HepG2 (cell line): ENCODE results near the gene NYNRIN. TPM values are rescaled to one million over a fixed set of nuclear protein-coding genes. Genes with fewer than 3 reads are reported as not detected.
A peak's percentile ranks its signal among the peaks of the same experiment; 100 is the strongest.

Experiments used
- CBX5 ChIP-seq: sonication (generic); formaldehyde crosslinking; IDR thresholded peaks from 2 replicates; pipeline ENCODE4 v1.4.0; 2020; ENCODE audit warnings: missing genetic modification reagents, borderline replicate concordance
- CHD2 ChIP-seq: IDR thresholded peaks from 2 replicates; pipeline ENCODE4 v1.6.1; 2011; ENCODE audit warnings: low read depth, low read length, improper control_type of control experiment
- FOSL1 ChIP-seq: sonication (generic); formaldehyde crosslinking; IDR thresholded peaks from 2 replicates; pipeline ENCODE4 v1.9.0; 2021; ENCODE audit warnings: missing genetic modification reagents, borderline replicate concordance
- FOXO1 ChIP-seq: sonication (generic); formaldehyde crosslinking; IDR thresholded peaks from 2 replicates; pipeline ENCODE4 v1.4.0; 2020; ENCODE audit warnings: missing genetic modification reagents
- GABPB1 ChIP-seq: IDR thresholded peaks from 2 replicates; pipeline ENCODE4 v1.6.1; 2016; ENCODE audit warnings: mild to moderate bottlenecking, missing genetic modification reagents, moderate library complexity, missing compliant biosample characterization
- HNRNPH1 ChIP-seq: fragments of 200-400 bp; formaldehyde crosslinking; optimal IDR thresholded peaks from 2 replicates; pipeline ENCODE3; 2017; ENCODE audit warnings: mild to moderate bottlenecking, low read depth, low read length
- MLLT10 ChIP-seq: sonication (generic); formaldehyde crosslinking; IDR thresholded peaks from 2 replicates; pipeline ENCODE4 v1.4.0; 2020; ENCODE audit warnings: missing genetic modification reagents
- NFKBIZ ChIP-seq: IDR thresholded peaks from 2 replicates; pipeline ENCODE4 v1.6.1; 2018; ENCODE audit warnings: missing genetic modification reagents, missing compliant biosample characterization
- PAF1 ChIP-seq: IDR thresholded peaks from 2 replicates; pipeline ENCODE4 v1.6.1; 2016; ENCODE audit warnings: missing genetic modification reagents, missing compliant biosample characterization
- PAWR ChIP-seq: sonication (generic); formaldehyde crosslinking; IDR thresholded peaks from 2 replicates; pipeline ENCODE4 v1.4.0; 2020; ENCODE audit warnings: missing genetic modification reagents, mild to moderate bottlenecking, borderline replicate concordance
- PITX1 ChIP-seq: sonication (generic); formaldehyde crosslinking; IDR thresholded peaks from 2 replicates; pipeline ENCODE4 v1.5.1; 2020; ENCODE audit warnings: mild to moderate bottlenecking, missing genetic modification reagents
- RELA ChIP-seq: sonication (generic); formaldehyde crosslinking; IDR thresholded peaks from 2 replicates; pipeline ENCODE4 v1.4.0; 2020; ENCODE audit warnings: missing genetic modification reagents
- SKI ChIP-seq: fragments of 450-650 bp; IDR thresholded peaks from one replicate; pipeline ENCODE4 v1.6.1; 2018; ENCODE audit warnings: mild to moderate bottlenecking; ENCODE audit not compliant: partially characterized antibody
- TAF15 ChIP-seq: fragments of 200-400 bp; formaldehyde crosslinking; IDR thresholded peaks from one replicate; pipeline ENCODE4 v1.6.1; 2018; ENCODE audit warnings: mild to moderate bottlenecking, low read depth, low read length; ENCODE audit not compliant: poor library complexity, severe bottlenecking
- TBP ChIP-seq: sonication (generic); formaldehyde crosslinking; IDR thresholded peaks from 2 replicates; pipeline ENCODE4 v1.5.0; 2020; ENCODE audit warnings: missing genetic modification reagents
- ZBTB42 ChIP-seq: sonication (generic); formaldehyde crosslinking; IDR thresholded peaks from 2 replicates; pipeline ENCODE4 v1.5.0; 2020; ENCODE audit warnings: mild to moderate bottlenecking, missing genetic modification reagents
- ZKSCAN5 ChIP-seq: sonication (generic); formaldehyde crosslinking; IDR thresholded peaks from 2 replicates; pipeline ENCODE4 v1.5.1; 2020; ENCODE audit warnings: mild to moderate bottlenecking, missing genetic modification reagents
- ZNF24 ChIP-seq: fragments of 450-650 bp; IDR thresholded peaks from 2 replicates; pipeline ENCODE4 v1.6.1; 2017; ENCODE audit warnings: antibody characterized with exemption, mild to moderate bottlenecking
- ZNF282 ChIP-seq: fragments of 450-650 bp; IDR thresholded peaks from 2 replicates; pipeline ENCODE4 v1.6.1; 2018; ENCODE audit not compliant: partially characterized antibody
- ZNF350 ChIP-seq: sonication (generic); formaldehyde crosslinking; IDR thresholded peaks from 2 replicates; pipeline ENCODE4 v1.4.0; 2020; ENCODE audit warnings: mild to moderate bottlenecking, low read depth, missing genetic modification reagents, borderline replicate concordance
- ZNF451 ChIP-seq: sonication (generic); formaldehyde crosslinking; IDR thresholded peaks from 2 replicates; pipeline ENCODE4 v1.5.0; 2020; ENCODE audit warnings: mild to moderate bottlenecking, missing genetic modification reagents
- ZNF589 ChIP-seq: sonication (generic); formaldehyde crosslinking; conservative IDR thresholded peaks from 2 replicates; pipeline ENCODE4 v1.8.0; 2022; ENCODE audit warnings: mild to moderate bottlenecking, moderate library complexity, missing genetic modification reagents
- ZNF841 ChIP-seq: sonication (generic); formaldehyde crosslinking; IDR thresholded peaks from 2 replicates; pipeline ENCODE4 v1.8.1; 2023; ENCODE audit warnings: missing genetic modification reagents, borderline replicate concordance
- polyA plus RNA-seq, 8 experiments: library from polyadenylated mRNA; depleted of rRNA in 3 of 8; stranded (reverse) in 7 of 8; unstranded in 1 of 8; fragments of >200 nt; fragmentation: Illumina TruSeq in 4 of 8; extraction: Trizol in 4 of 8; gene quantifications; 2 replicates each; pipeline versions ENCODE4 v1.2.1 to v1.2.3, GENCODE V29; 2011 to 2016; ENCODE audit warnings: low read depth in 4 of 8, missing spikeins in 1 of 8, mixed read lengths in 1 of 8; ENCODE audit not compliant: insufficient read depth in 1 of 8
- total RNA-seq, 5 experiments: library from RNA; depleted of rRNA; stranded (reverse); fragments of >200 nt; fragmentation: Illumina TruSeq; extraction: Trizol; gene quantifications; 2 replicates each; pipeline ENCODE4 v1.2.3, GENCODE V29; 2016; ENCODE audit warnings: low read depth in 1 of 5
- TF ChIP-seq, protein P1 (sequence below): sonication (generic); formaldehyde crosslinking; IDR thresholded peaks from 2 replicates; pipeline ENCODE4 v1.4.0; 2020; ENCODE audit warnings: missing genetic modification reagents
- TF ChIP-seq, protein P2 (sequence below): sonication (generic); formaldehyde crosslinking; IDR thresholded peaks from 2 replicates; pipeline ENCODE4 v1.9.0; 2022; ENCODE audit warnings: low read depth, missing genetic modification reagents
- TF ChIP-seq, protein P3 (sequence below): sonication (generic); formaldehyde crosslinking; IDR thresholded peaks from 2 replicates; pipeline ENCODE4 v1.4.0; 2020; ENCODE audit warnings: missing genetic modification reagents, low read depth, mild to moderate bottlenecking, borderline replicate concordance
- TF ChIP-seq, protein P4 (sequence below): IDR thresholded peaks from 2 replicates; pipeline ENCODE4 v1.6.1; 2016; ENCODE audit warnings: mild to moderate bottlenecking, missing biosample characterization, missing genetic modification reagents

NYNRIN gene
- total and polyA plus RNA-seq, 2 of the 13 experiments (the other 11 are each of a cell fraction or from before 2014, with no cell fraction given), result 0.63 to 1.1 TPM

DNA sequence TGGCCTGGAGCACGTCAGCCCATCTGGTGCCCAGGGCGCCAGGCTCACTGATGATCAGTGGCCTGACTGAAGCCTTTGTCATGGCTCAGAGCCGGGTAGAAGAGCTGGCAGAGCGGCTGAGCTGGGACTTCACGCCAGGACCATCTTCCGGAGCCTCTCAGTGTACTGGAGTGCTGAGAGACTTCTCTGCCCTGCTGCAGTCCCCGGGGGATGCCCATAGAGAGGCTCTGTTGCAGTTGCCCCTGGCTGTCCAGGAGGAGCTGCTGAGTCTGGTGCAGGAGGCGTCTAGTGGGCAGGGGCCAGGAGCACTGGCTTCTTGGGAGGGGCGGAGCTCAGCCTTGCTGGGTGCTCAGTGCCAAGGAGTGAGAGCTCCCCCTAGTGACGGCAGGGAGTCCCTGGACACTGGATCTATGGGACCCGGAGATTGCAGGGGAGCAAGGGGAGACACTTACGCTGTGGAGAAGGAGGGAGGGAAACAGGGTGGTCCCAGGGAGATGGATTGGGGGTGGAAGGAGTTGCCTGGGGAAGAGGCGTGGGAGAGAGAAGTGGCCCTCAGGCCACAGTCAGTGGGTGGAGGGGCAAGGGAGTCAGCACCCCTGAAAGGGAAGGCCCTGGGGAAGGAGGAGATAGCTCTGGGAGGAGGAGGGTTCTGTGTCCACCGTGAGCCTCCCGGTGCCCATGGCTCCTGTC lies 32.9 kb downstream of the NYNRIN start (continued):
- TF ChIP-seq, protein P1, sequence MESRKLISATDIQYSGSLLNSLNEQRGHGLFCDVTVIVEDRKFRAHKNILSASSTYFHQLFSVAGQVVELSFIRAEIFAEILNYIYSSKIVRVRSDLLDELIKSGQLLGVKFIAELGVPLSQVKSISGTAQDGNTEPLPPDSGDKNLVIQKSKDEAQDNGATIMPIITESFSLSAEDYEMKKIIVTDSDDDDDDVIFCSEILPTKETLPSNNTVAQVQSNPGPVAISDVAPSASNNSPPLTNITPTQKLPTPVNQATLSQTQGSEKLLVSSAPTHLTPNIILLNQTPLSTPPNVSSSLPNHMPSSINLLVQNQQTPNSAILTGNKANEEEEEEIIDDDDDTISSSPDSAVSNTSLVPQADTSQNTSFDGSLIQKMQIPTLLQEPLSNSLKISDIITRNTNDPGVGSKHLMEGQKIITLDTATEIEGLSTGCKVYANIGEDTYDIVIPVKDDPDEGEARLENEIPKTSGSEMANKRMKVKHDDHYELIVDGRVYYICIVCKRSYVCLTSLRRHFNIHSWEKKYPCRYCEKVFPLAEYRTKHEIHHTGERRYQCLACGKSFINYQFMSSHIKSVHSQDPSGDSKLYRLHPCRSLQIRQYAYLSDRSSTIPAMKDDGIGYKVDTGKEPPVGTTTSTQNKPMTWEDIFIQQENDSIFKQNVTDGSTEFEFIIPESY (CRISPR knock-in tag), result peak; percentile 66; the same call in 1 of the 2 replicates
- TF ChIP-seq, protein P2, sequence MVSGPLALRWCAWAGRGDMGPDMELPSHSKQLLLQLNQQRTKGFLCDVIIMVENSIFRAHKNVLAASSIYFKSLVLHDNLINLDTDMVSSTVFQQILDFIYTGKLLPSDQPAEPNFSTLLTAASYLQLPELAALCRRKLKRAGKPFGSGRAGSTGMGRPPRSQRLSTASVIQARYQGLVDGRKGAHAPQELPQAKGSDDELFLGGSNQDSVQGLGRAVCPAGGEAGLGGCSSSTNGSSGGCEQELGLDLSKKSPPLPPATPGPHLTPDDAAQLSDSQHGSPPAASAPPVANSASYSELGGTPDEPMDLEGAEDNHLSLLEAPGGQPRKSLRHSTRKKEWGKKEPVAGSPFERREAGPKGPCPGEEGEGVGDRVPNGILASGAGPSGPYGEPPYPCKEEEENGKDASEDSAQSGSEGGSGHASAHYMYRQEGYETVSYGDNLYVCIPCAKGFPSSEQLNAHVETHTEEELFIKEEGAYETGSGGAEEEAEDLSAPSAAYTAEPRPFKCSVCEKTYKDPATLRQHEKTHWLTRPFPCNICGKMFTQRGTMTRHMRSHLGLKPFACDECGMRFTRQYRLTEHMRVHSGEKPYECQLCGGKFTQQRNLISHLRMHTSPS, result peak; percentile 58
- no peak for TF ChIP-seq TBP (CRISPR knock-in tag)
- no peak for TF ChIP-seq ZNF282
- TF ChIP-seq ZBTB42 (CRISPR knock-in tag), result no peak
- peak; percentile 50; the same call in 1 of the 2 replicates for TF ChIP-seq RELA (CRISPR knock-in tag)
- no peak for TF ChIP-seq TAF15
- no peak for TF ChIP-seq ZNF841
- no peak for TF ChIP-seq CBX5
- 0 out of 2 replicates have a peak, but pooled peaks have one; percentile 67 for TF ChIP-seq NFKBIZ (CRISPR knock-in tag)
- no peak; the same call in 1 of the 2 replicates for TF ChIP-seq ZKSCAN5 (CRISPR knock-in tag)
- no peak for TF ChIP-seq FOSL1
- no peak; the same call in 1 of the 2 replicates for TF ChIP-seq PAF1 (CRISPR knock-in tag)
- no peak for TF ChIP-seq ZNF24
- TF ChIP-seq HNRNPH1, result no peak
- peak; percentile 59 for TF ChIP-seq GABPB1 (CRISPR knock-in tag)
- peak; percentile 91; the same call in 1 of the 2 replicates for TF ChIP-seq PAWR (CRISPR knock-in tag)
- peak; percentile 41; the same call in 1 of the 2 replicates for TF ChIP-seq CHD2
- peak; percentile 74 for TF ChIP-seq SKI
- peak; percentile 82; the same call in 1 of the 2 replicates for TF ChIP-seq PITX1 (CRISPR knock-in tag)
- TF ChIP-seq FOXO1 (CRISPR knock-in tag), result peak; percentile 69
- TF ChIP-seq ZNF451 (CRISPR knock-in tag), result peak; percentile 72; the same call in 1 of the 2 replicates
- TF ChIP-seq, protein P3, sequence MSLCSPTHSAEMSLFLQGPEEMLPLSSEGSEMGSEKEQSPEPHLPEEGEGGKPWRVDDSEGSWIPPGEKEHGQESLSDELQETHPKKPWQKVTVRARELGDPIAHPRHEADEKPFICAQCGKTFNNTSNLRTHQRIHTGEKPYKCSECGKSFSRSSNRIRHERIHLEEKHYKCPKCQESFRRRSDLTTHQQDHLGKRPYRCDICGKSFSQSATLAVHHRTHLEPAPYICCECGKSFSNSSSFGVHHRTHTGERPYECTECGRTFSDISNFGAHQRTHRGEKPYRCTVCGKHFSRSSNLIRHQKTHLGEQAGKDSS (CRISPR knock-in tag), result peak; percentile 98
- TF ChIP-seq, protein P4, sequence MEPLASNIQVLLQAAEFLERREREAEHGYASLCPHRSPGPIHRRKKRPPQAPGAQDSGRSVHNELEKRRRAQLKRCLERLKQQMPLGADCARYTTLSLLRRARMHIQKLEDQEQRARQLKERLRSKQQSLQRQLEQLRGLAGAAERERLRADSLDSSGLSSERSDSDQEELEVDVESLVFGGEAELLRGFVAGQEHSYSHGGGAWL (CRISPR knock-in tag), result no peak
- TF ChIP-seq ZNF350 (CRISPR knock-in tag), result peak; percentile 92; the same call in 1 of the 2 replicates
- TF ChIP-seq MLLT10 (CRISPR knock-in tag), result no peak
- no peak; the same call in 1 of the 2 replicates for TF ChIP-seq ZNF589 (CRISPR knock-in tag)
